CD8-positive, alpha-beta memory T cell (primary cell): ENCODE measurements around the gene MRPS5. TPM values are rescaled to one million over a fixed set of nuclear protein-coding genes. Genes with fewer than 3 reads are reported as not detected.

Experiments
- CTCF ChIA-PET: fragments of 350-600 bp; sonication (Branson Sonifier 250); formaldehyde crosslinking; loops from one replicate; lab custom pipeline; 2021; ENCODE audit warnings: antibody characterized with exemption; lab: Charles Lee
- POLR2A ChIA-PET: fragments of 350-600 bp; sonication (Branson Sonifier 250); formaldehyde crosslinking; loops from one replicate; lab custom pipeline; 2021; ENCODE audit warnings: antibody characterized with exemption; lab: Charles Lee
- DNase-seq, 5 donors: peaks; one replicate each; pipeline versions ENCODE4 v3.0.0 to v3.0.0-alpha.2; 2020 to 2022; ENCODE audit warnings: mixed read lengths in 1 of 5
- H3K27ac ChIP-seq: one replicate; pipeline ENCODE4 v1.7.0; 2013; ENCODE audit warnings: low read depth, mild to moderate bottlenecking, low read length, moderate library complexity
- H3K27me3 ChIP-seq: 2 replicates; pipeline ENCODE4 v1.7.0; 2013; ENCODE audit warnings: low read length, mild to moderate bottlenecking; ENCODE audit not compliant: insufficient read depth, poor library complexity, severe bottlenecking
- H3K36me3 ChIP-seq: 2 replicates; pipeline ENCODE4 v1.7.0; 2013; ENCODE audit warnings: mild to moderate bottlenecking, low read length, moderate library complexity; ENCODE audit not compliant: insufficient read depth
- H3K4me1 ChIP-seq: 2 replicates; pipeline ENCODE4 v1.7.0; 2013; ENCODE audit warnings: mild to moderate bottlenecking, low read length, moderate library complexity; ENCODE audit not compliant: insufficient read depth
- H3K4me3 ChIP-seq: 2 replicates; pipeline ENCODE4 v1.7.0; 2013; ENCODE audit warnings: mild to moderate bottlenecking, low read length
- H3K9me3 ChIP-seq: 2 replicates; pipeline ENCODE4 v1.7.0; 2013; ENCODE audit warnings: mild to moderate bottlenecking, low read length
- H3K27ac Mint-ChIP-seq, 8 donors: one replicate each; pipeline ENCODE4 v1.8.0; 2020 to 2021; ENCODE audit warnings: mixed read lengths in 8 of 8, mild to moderate bottlenecking in 6 of 8, inconsistent platforms in 3 of 8, moderate library complexity in 3 of 8
- H3K27me3 Mint-ChIP-seq, 2 donors: one replicate each; pipeline ENCODE4 v1.8.0; 2020 to 2021; ENCODE audit warnings: mixed read lengths in 2 of 2, mild to moderate bottlenecking in 1 of 2, moderate library complexity in 1 of 2
- H3K36me3 Mint-ChIP-seq, 3 donors: one replicate each; pipeline ENCODE4 v1.8.0; 2020 to 2021; ENCODE audit warnings: mixed read lengths in 3 of 3, inconsistent platforms in 1 of 3, mild to moderate bottlenecking in 1 of 3
- H3K4me1 Mint-ChIP-seq, 3 donors: one replicate each; pipeline ENCODE4 v1.8.0; 2020 to 2021; ENCODE audit warnings: mixed read lengths in 3 of 3, inconsistent platforms in 1 of 3, mild to moderate bottlenecking in 1 of 3
- H3K4me3 Mint-ChIP-seq, 7 donors: one replicate each; pipeline ENCODE4 v1.8.0; 2020 to 2021; ENCODE audit warnings: mixed read lengths in 7 of 7, mild to moderate bottlenecking in 6 of 7, moderate library complexity in 4 of 7, inconsistent platforms in 2 of 7
- H3K9me3 Mint-ChIP-seq, 5 donors: one replicate each; pipeline ENCODE4 v1.8.0; 2020 to 2022; ENCODE audit warnings: mixed read lengths in 5 of 5, mild to moderate bottlenecking in 3 of 5, moderate library complexity in 2 of 5, inconsistent platforms in 1 of 5
- polyA plus RNA-seq: library from polyadenylated mRNA; unstranded; fragments of 300-500 nt; fragmentation: Illumina TruSeq; gene quantifications from one replicate; pipeline ENCODE4 v1.2.3, GENCODE V29; 2021
- total RNA-seq, 2 experiments: library from RNA; stranded (reverse); gene quantifications; one replicate each; pipeline ENCODE4 v1.2.3, GENCODE V29; 2021

The MRPS5 gene
- total and polyA plus RNA-seq, 3 experiments from 2014 or later, result 45.8 to 75.9 (median 69.0) TPM

GRCh38 chr2:95086017-95086416 is 35.6 kb downstream of the MRPS5 start:
- H3K27ac Mint-ChIP-seq, result peak overlapping the region in 1 of 8 donors; percentile 4
- Histone ChIP-seq H3K27ac (no peak overlapping the region), H3K4me1 (no peaks in the 10 kb centered on the region), H3K27me3 (no peaks in the 10 kb centered on the region), H3K36me3 (peaks cover 22% of the 10 kb centered on the region), H3K4me3 (no peak overlapping the region), H3K9me3 (no peaks in the 10 kb centered on the region)
- no peaks in the 10 kb centered on the region for H3K4me1 Mint-ChIP-seq
- POLR2A ChIA-PET, result no interaction called here
- no peak overlapping the region for H3K4me3 Mint-ChIP-seq
- H3K9me3 Mint-ChIP-seq, result no peaks in the 10 kb centered on the region
- DNase-seq, result no peak
- no peaks in the 10 kb centered on the region for H3K27me3 Mint-ChIP-seq
- H3K36me3 Mint-ChIP-seq, result peaks cover 20 to 57% (median 25%) of the 10 kb centered on the region in 3 donors
- CTCF ChIA-PET, result no interaction called here

- Mint-ChIP-seq H3K27ac (no peak overlapping the region), H3K4me1 (peaks cover 8 to 21% (median 9%) of the 10 kb centered on the region in 3 donors), H3K36me3 (peaks cover 12 to 27% (median 17%) of the 10 kb centered on the region in 3 donors), H3K27me3 (peaks cover 0 to 4% of the 10 kb centered on the region in 2 donors), H3K4me3 (no peak overlapping the region), H3K9me3 (no peaks in the 10 kb centered on the region)
- Histone ChIP-seq H3K9me3 (no peaks in the 10 kb centered on the region), H3K27ac (no peak overlapping the region), H3K4me3 (no peak overlapping the region), H3K36me3 (peaks cover 13% of the 10 kb centered on the region), H3K4me1 (peaks cover 23% of the 10 kb centered on the region), H3K27me3 (no peaks in the 10 kb centered on the region)
- ChIA-PET CTCF (interaction anchor here (1.0 to 12.7 kb wide), 2 partner anchors 33 to 58 kb away, joined by 4 to 286 read pairs; partner anchors contain the start of gene MAL), POLR2A (no interaction called here)
- no peak for DNase-seq
Measured at GRCh38 chr2:95082477-95082876, 39.1 kb downstream of the MRPS5 start.

GRCh38 chr2:95079199-95079683 is 42.4 kb downstream of the MRPS5 start:
- no peak overlapping the region for H3K4me3 ChIP-seq
- H3K27ac ChIP-seq, result no peak overlapping the region
- H3K9me3 Mint-ChIP-seq, result no peaks in the 10 kb centered on the region
- H3K4me1 ChIP-seq, result peaks cover 54% of the 10 kb centered on the region
- no peaks in the 10 kb centered on the region for H3K9me3 ChIP-seq
- peak in 1 of 5 donors; percentile 25 for DNase-seq
- no peaks in the 10 kb centered on the region for H3K36me3 Mint-ChIP-seq
- POLR2A ChIA-PET, result interaction anchor here (0.6 to 4.2 kb wide), 4 partner anchors 42 to 106 kb away, joined by 3 to 44 read pairs (median 10); partner anchors contain the start of genes MAL and MRPS5
- H3K4me1 Mint-ChIP-seq, result peaks cover 33 to 52% (median 40%) of the 10 kb centered on the region in 3 donors
- H3K36me3 ChIP-seq, result no peaks in the 10 kb centered on the region
- no peaks in the 10 kb centered on the region for H3K27me3 ChIP-seq
- no peak overlapping the region for H3K4me3 Mint-ChIP-seq
- CTCF ChIA-PET, result interaction anchor here (0.9 to 12.7 kb wide), 20 partner anchors 8 to 86 kb away, joined by 3 to 286 read pairs (median 4); partner anchors contain the start of genes MAL, MRPS5, ZNF2 and ZNF514
- peak overlapping the region in 1 of 8 donors; percentile 34 for H3K27ac Mint-ChIP-seq
- peaks cover 0 to 6% of the 10 kb centered on the region in 2 donors for H3K27me3 Mint-ChIP-seq

- peak in 1 of 5 donors; percentile 5 for DNase-seq
- no peak overlapping the region for H3K27ac ChIP-seq
- peak overlapping the region in 2 of 8 donors; percentile 22 to 68 for H3K27ac Mint-ChIP-seq
- H3K27me3 ChIP-seq, result no peaks in the 10 kb centered on the region
- peaks cover 39 to 64% (median 49%) of the 10 kb centered on the region in 3 donors for H3K4me1 Mint-ChIP-seq
- no peaks in the 10 kb centered on the region for H3K9me3 ChIP-seq
- peaks cover 0 to 10% of the 10 kb centered on the region in 2 donors for H3K27me3 Mint-ChIP-seq
- no peaks in the 10 kb centered on the region for H3K9me3 Mint-ChIP-seq
- no peaks in the 10 kb centered on the region for H3K36me3 Mint-ChIP-seq
- H3K4me3 Mint-ChIP-seq, result peak overlapping the region in 5 of 7 donors; percentile 1 to 68 (median 52)
- ChIA-PET POLR2A (interaction anchor here (2.8 to 4.2 kb wide), 2 partner anchors 43 to 54 kb away, joined by 16 to 44 read pairs; partner anchors contain the start of genes MAL and MRPS5), CTCF (interaction anchor here (0.8 to 12.7 kb wide), 12 partner anchors 13 to 59 kb away, joined by 3 to 286 read pairs (median 7); partner anchors contain the start of genes MAL and MRPS5)
- H3K36me3 ChIP-seq, result no peaks in the 10 kb centered on the region
- no peak overlapping the region for H3K4me3 ChIP-seq
- peaks cover 66% of the 10 kb centered on the region for H3K4me1 ChIP-seq
Measured at GRCh38 chr2:95077861-95078603, 43.6 kb downstream of the MRPS5 start.

GRCh38 chr2:95077530-95077825 is 44.1 kb downstream of the MRPS5 start:
- no peak overlapping the region for H3K4me3 ChIP-seq
- Mint-ChIP-seq H3K27ac (peak overlapping the region in 5 of 8 donors; percentile 62 to 86 (median 76)), H3K27me3 (peaks cover 0 to 12% of the 10 kb centered on the region in 2 donors), H3K4me3 (peak overlapping the region in 6 of 7 donors; percentile 56 to 77 (median 71)), H3K9me3 (no peaks in the 10 kb centered on the region), H3K36me3 (no peaks in the 10 kb centered on the region), H3K4me1 (peaks cover 40 to 69% (median 49%) of the 10 kb centered on the region in 3 donors)
- ChIA-PET POLR2A (interaction anchor here (4.2 kb wide), 1 partner anchor 44 kb away, joined by 16 read pairs; the partner anchor contains the start of gene MRPS5), CTCF (interaction anchor here (0.8 to 12.7 kb wide), 10 partner anchors 9 to 59 kb away, joined by 3 to 286 read pairs (median 5); partner anchors contain the start of genes MAL and MRPS5)
- DNase-seq, result peak in 1 of 5 donors; percentile 9
- H3K27ac ChIP-seq, result no peak overlapping the region
- peaks cover 69% of the 10 kb centered on the region for H3K4me1 ChIP-seq
- no peaks in the 10 kb centered on the region for H3K27me3 ChIP-seq
- H3K9me3 ChIP-seq, result no peaks in the 10 kb centered on the region
- H3K36me3 ChIP-seq, result no peaks in the 10 kb centered on the region

- peaks cover 42 to 72% (median 53%) of the 10 kb centered on the region in 3 donors for H3K4me1 Mint-ChIP-seq
Measured at GRCh38 chr2:95076705-95077529, 44.7 kb downstream of the MRPS5 start.

More at GRCh38 chr2:95076705-95077529, 44.7 kb downstream of the MRPS5 start:
- ChIA-PET POLR2A (interaction anchor here (1.2 to 4.2 kb wide), 3 partner anchors 14 to 53 kb away, joined by 3 to 38 read pairs (median 16); partner anchors contain the start of genes MAL and MRPS5), CTCF (interaction anchor here (0.7 to 12.7 kb wide), 20 partner anchors 8 to 89 kb away, joined by 3 to 286 read pairs (median 4); partner anchors contain the start of genes MAL, MRPS5 and ZNF2)
- peaks cover 0 to 12% of the 10 kb centered on the region in 2 donors for H3K27me3 Mint-ChIP-seq
- no peaks in the 10 kb centered on the region for H3K9me3 Mint-ChIP-seq
- no peaks in the 10 kb centered on the region for H3K36me3 Mint-ChIP-seq
- no peaks in the 10 kb centered on the region for H3K9me3 ChIP-seq
- H3K4me1 ChIP-seq, result peaks cover 69% of the 10 kb centered on the region
- H3K27ac ChIP-seq, result no peak overlapping the region
- peak overlapping the region in 6 of 8 donors; percentile 57 to 86 (median 72) for H3K27ac Mint-ChIP-seq
- H3K4me3 Mint-ChIP-seq, result peak overlapping the region; percentile 71 to 85 (median 76)
- H3K27me3 ChIP-seq, result no peaks in the 10 kb centered on the region
- no peaks in the 10 kb centered on the region for H3K36me3 ChIP-seq
- H3K4me3 ChIP-seq, result peak overlapping the region; percentile 68
- DNase-seq, result peak; percentile 71 to 89 (median 75)
